HepG2 (cell line): ENCODE results near the gene ACTN4. TPM values are rescaled to one million over a fixed set of nuclear protein-coding genes. Genes with fewer than 3 reads are reported as not detected.
A peak's percentile ranks its signal among the peaks of the same experiment; 100 is the strongest.

ENCODE experiments used
- ATAC-seq: fragments of 200-7000 bp; cut with Tn5 transposase; 3 replicates; pipeline ENCODE4 v1.9.1; 2020; ENCODE audit warnings: mild to moderate bottlenecking, moderate library complexity
- BruUV-seq: library from RNA; stranded (reverse); fragments of 400-500 nt; replicated peaks from 2 replicates; lab custom pipeline; 2021; lab: Mats Ljungman, UMichigan
- CTCF ChIA-PET: fragments of 300-600 bp; formaldehyde crosslinking; extraction: SDS; loops from one replicate; lab custom pipeline; 2021; ENCODE audit warnings: low total read pairs, inconsistent platforms, low intra/inter-chr PET ratio; lab: Yijun Ruan, JAX
- POLR2A ChIA-PET: fragments of 350-600 bp; sonication (Branson Sonifier 250); formaldehyde crosslinking; loops from one replicate; lab custom pipeline; 2020; ENCODE audit warnings: antibody characterized with exemption, inconsistent platforms; lab: Yijun Ruan, JAX
- DNase-seq: peaks from one replicate; pipeline ENCODE4 v3.0.0-alpha.2; 2015; ENCODE audit warnings: low spot score
- FAIRE-seq: peaks from 3 replicates; lab custom pipeline; 2011; peaks lifted over from hg19 to GRCh38; lab: Jason Lieb, UNC
- H2AFZ ChIP-seq: one replicate; pipeline ENCODE4 v1.6.1; 2011; ENCODE audit warnings: low read length, inconsistent platforms
- H3K27ac ChIP-seq: fragments of 300-600 bp; 3 replicates; pipeline ENCODE4 v1.8.0; 2011; ENCODE audit warnings: mixed run types, mild to moderate bottlenecking, mixed read lengths, low read length, inconsistent platforms; ENCODE audit not compliant: insufficient read depth; ENCODE audit errors: extremely low read length
- H3K27me3 ChIP-seq, 2 experiments: fragments of 200-600 bp in 1 of 2; 2 replicates in 1 of 2; 3 replicates in 1 of 2; pipeline versions ENCODE4 v1.6.0 to v1.8.0; 2011; ENCODE audit warnings: low read length in 2 of 2, mild to moderate bottlenecking in 2 of 2, moderate library complexity in 2 of 2, inconsistent platforms in 1 of 2; ENCODE audit not compliant: insufficient read depth in 2 of 2, control insufficient read depth in 1 of 2
- H3K36me3 ChIP-seq, 2 experiments: fragments of 200-600 bp in 1 of 2; replicated peaks in 1 of 2; 2 replicates in 1 of 2; 3 replicates in 1 of 2; pipeline versions ENCODE4 v1.5.1 to v1.8.0; 2011; ENCODE audit warnings: low read length in 2 of 2, inconsistent platforms in 1 of 2; ENCODE audit not compliant: insufficient read depth in 2 of 2, control insufficient read depth in 1 of 2
- H3K4me1 ChIP-seq: 2 replicates; pipeline ENCODE4 v1.5.1; 2012; ENCODE audit warnings: low read length, inconsistent platforms; ENCODE audit not compliant: insufficient read depth
- H3K4me2 ChIP-seq: 2 replicates; pipeline ENCODE4 v1.6.0; 2011; ENCODE audit warnings: low read depth, low read length, inconsistent platforms
- H3K4me3 ChIP-seq, 3 experiments: fragments of 200-600 bp in 1 of 3; sonication (generic), shearing (Covaris generic) in 1 of 3; replicated peaks in 1 of 3; 2 replicates each; pipeline ENCODE4 v1.5.1; 2011 to 2016; ENCODE audit warnings: low read length in 3 of 3, inconsistent platforms in 2 of 3, low read depth in 2 of 3, mild to moderate bottlenecking in 2 of 3, control low read depth in 1 of 3, mixed read lengths in 1 of 3; ENCODE audit not compliant: insufficient read depth in 1 of 3
- H3K79me2 ChIP-seq: one replicate; pipeline ENCODE4 v1.6.1; 2011; ENCODE audit warnings: low read length, inconsistent platforms; ENCODE audit not compliant: insufficient read depth
- H3K9ac ChIP-seq: 2 replicates; pipeline ENCODE4 v1.6.0; 2011; ENCODE audit warnings: mild to moderate bottlenecking, low read depth, low read length, inconsistent platforms; ENCODE audit not compliant: insufficient read depth
- H3K9me3 ChIP-seq: 2 replicates; pipeline ENCODE4 v1.5.1; 2012; ENCODE audit warnings: mild to moderate bottlenecking, low read length
- H4K20me1 ChIP-seq: 2 replicates; pipeline ENCODE4 v1.6.0; 2011; ENCODE audit warnings: inconsistent platforms, mild to moderate bottlenecking, low read length, moderate library complexity; ENCODE audit not compliant: insufficient read depth
- BHLHE40 ChIP-seq: IDR thresholded peaks from 2 replicates; pipeline ENCODE4 v1.6.1; 2011; ENCODE audit warnings: low read length, improper control_type of control experiment
- CEBPB ChIP-seq: IDR thresholded peaks from 2 replicates; pipeline ENCODE4 v1.6.1; 2011; ENCODE audit warnings: low read depth, low read length, improper control_type of control experiment, borderline replicate concordance
- CREM ChIP-seq, 2 experiments: sonication (generic) in 1 of 2; formaldehyde crosslinking in 1 of 2; IDR thresholded peaks; 2 replicates each; pipeline versions ENCODE4 v1.4.0 to v1.6.1; 2016 to 2020; ENCODE audit warnings: antibody characterized with exemption in 1 of 2, mild to moderate bottlenecking in 1 of 2, missing genetic modification reagents in 1 of 2
- FOSL2 ChIP-seq: sonication (generic); formaldehyde crosslinking; IDR thresholded peaks from 2 replicates; pipeline ENCODE4 v1.4.0; 2020; ENCODE audit warnings: missing genetic modification reagents
- FOXA3 ChIP-seq: IDR thresholded peaks from 2 replicates; pipeline ENCODE4 v1.6.1; 2016; ENCODE audit warnings: missing genetic modification reagents, missing compliant biosample characterization
- FOXP4 ChIP-seq: sonication (generic); formaldehyde crosslinking; IDR thresholded peaks from 2 replicates; pipeline ENCODE4 v1.4.0; 2020; ENCODE audit warnings: missing genetic modification reagents
- HDAC2 ChIP-seq: sonication (generic); formaldehyde crosslinking; IDR thresholded peaks from 2 replicates; pipeline ENCODE4 v1.4.0; 2020; ENCODE audit warnings: missing genetic modification reagents
- NCOA2 ChIP-seq: sonication (generic); formaldehyde crosslinking; IDR thresholded peaks from 2 replicates; pipeline ENCODE4 v1.8.0; 2022; ENCODE audit warnings: inconsistent platforms
- PITX1 ChIP-seq: sonication (generic); formaldehyde crosslinking; IDR thresholded peaks from 2 replicates; pipeline ENCODE4 v1.5.1; 2020; ENCODE audit warnings: mild to moderate bottlenecking, missing genetic modification reagents
- SIX1 ChIP-seq: sonication (generic); formaldehyde crosslinking; IDR thresholded peaks from 2 replicates; pipeline ENCODE4 v1.4.0; 2020; ENCODE audit warnings: missing genetic modification reagents, borderline replicate concordance
- SKI ChIP-seq: fragments of 450-650 bp; IDR thresholded peaks from one replicate; pipeline ENCODE4 v1.6.1; 2018; ENCODE audit warnings: mild to moderate bottlenecking; ENCODE audit not compliant: partially characterized antibody
- SOX6 ChIP-seq, 2 experiments: fragments of 450-650 bp in 1 of 2; sonication (generic) in 1 of 2; formaldehyde crosslinking in 1 of 2; IDR thresholded peaks; 2 replicates each; pipeline versions ENCODE4 v1.4.0 to v1.6.1; 2017 to 2020; ENCODE audit warnings: antibody characterized with exemption in 1 of 2, mild to moderate bottlenecking in 1 of 2, missing genetic modification reagents in 1 of 2
- TEAD3 ChIP-seq: optimal IDR thresholded peaks from 2 replicates; pipeline ENCODE3; 2016; ENCODE audit warnings: borderline replicate concordance
- ZBTB38 ChIP-seq: sonication (generic); formaldehyde crosslinking; IDR thresholded peaks from 2 replicates; pipeline ENCODE4 v1.5.1; 2020; ENCODE audit warnings: mild to moderate bottlenecking, missing genetic modification reagents
- ZBTB43 ChIP-seq: sonication (generic); formaldehyde crosslinking; conservative IDR thresholded peaks from 2 replicates; pipeline ENCODE4 v1.4.0; 2020; ENCODE audit warnings: missing genetic modification reagents
- ZBTB7B ChIP-seq: sonication (generic); formaldehyde crosslinking; IDR thresholded peaks from 2 replicates; pipeline ENCODE4 v1.4.0; 2020; ENCODE audit warnings: missing genetic modification reagents
- ZGPAT ChIP-seq: IDR thresholded peaks from 2 replicates; pipeline ENCODE4 v1.6.1; 2016; ENCODE audit warnings: mild to moderate bottlenecking
- ZNF746 ChIP-seq: sonication (generic); formaldehyde crosslinking; IDR thresholded peaks from 2 replicates; pipeline ENCODE4 v1.8.0; 2022; ENCODE audit warnings: mild to moderate bottlenecking, missing genetic modification reagents
- ZNF75D ChIP-seq: sonication (generic); formaldehyde crosslinking; IDR thresholded peaks from 2 replicates; pipeline ENCODE4 v1.8.1; 2023; ENCODE audit warnings: missing genetic modification reagents, mild to moderate bottlenecking, borderline replicate concordance
- ZNF782 ChIP-seq: sonication (generic); formaldehyde crosslinking; IDR thresholded peaks from 2 replicates; pipeline ENCODE4 v1.4.0; 2020; ENCODE audit warnings: missing genetic modification reagents, mild to moderate bottlenecking, borderline replicate concordance
- WGBS: methylation state at CpG from one replicate; pipeline ENCODE4 v1.1.6; 2017; ENCODE audit warnings: low lambda C conversion rate; 5-methylcytosine and 5-hydroxymethylcytosine counted together
- in situ Hi-C: cut with HindIII; loops from 2 replicates; pipeline ENCODE4 v1.10.0; 2017; ENCODE audit warnings: low pct_unique_long_range_greater_than_20kb; ENCODE audit not compliant: extremely low pct_ligation_motif_present
- intact Hi-C: fragments of 100-400 bp; cut with micrococcal nuclease; formaldehyde crosslinking; loops from one replicate; pipeline ENCODE4 v1.10.0; 2022; ENCODE audit not compliant: unreplicated experiment
- polyA plus RNA-seq, 8 experiments: library from polyadenylated mRNA; depleted of rRNA in 3 of 8; stranded (reverse) in 7 of 8; unstranded in 1 of 8; fragments of >200 nt; fragmentation: Illumina TruSeq in 4 of 8; extraction: Trizol in 4 of 8; gene quantifications; 2 replicates each; pipeline versions ENCODE4 v1.2.1 to v1.2.3, GENCODE V29; 2011 to 2016; ENCODE audit warnings: low read depth in 4 of 8, missing spikeins in 1 of 8, mixed read lengths in 1 of 8; ENCODE audit not compliant: insufficient read depth in 1 of 8
- total RNA-seq, 5 experiments: library from RNA; depleted of rRNA; stranded (reverse); fragments of >200 nt; fragmentation: Illumina TruSeq; extraction: Trizol; gene quantifications; 2 replicates each; pipeline ENCODE4 v1.2.3, GENCODE V29; 2016; ENCODE audit warnings: low read depth in 1 of 5

ACTN4 gene
- total and polyA plus RNA-seq, 2 of the 13 experiments (the other 11 are each of a cell fraction or from before 2014, with no cell fraction given): 171 to 192 TPM

- peaks cover 96% of the 10 kb centered on the region for H3K79me2 ChIP-seq
- H3K4me2 ChIP-seq: peak overlapping the region; percentile 94
- in situ Hi-C loops: no loop called here
- ChIA-PET CTCF (no interaction called here), POLR2A (interaction anchor here (0.9 to 3.8 kb wide), 8 partner anchors 9 to 277 kb away, joined by 3 to 28 read pairs (median 4); partner anchors contain the start of genes ECH1, MRPS12 and SARS2)
- FAIRE-seq: peak; percentile 88
- peaks cover 5 to 26% of the 10 kb centered on the region in 2 experiments; a peak in 4 of 5 replicates for H3K36me3 ChIP-seq
- peaks cover 0 to 4% of the 10 kb centered on the region in 2 experiments; a peak in 1 of 5 replicates for H3K27me3 ChIP-seq
- intact Hi-C loops: loop anchor here (5.0 to 10.0 kb wide), 4 partner anchors 34 to 182 kb away; partner anchors contain the start of gene ECH1
- peak; percentile 64 for ATAC-seq
- no peaks in the 10 kb centered on the region for H3K9me3 ChIP-seq
- H3K27ac ChIP-seq: peak overlapping the region; percentile 92
- WGBS: 1% methylated on average over 7 of the region's 7 CpGs
- H3K4me3 ChIP-seq: peak overlapping the region; percentile 12 to 49 (median 17); a peak in 4 of 6 replicates
- peak overlapping the region; percentile 99 for H3K9ac ChIP-seq
- peak; percentile 85 for DNase-seq
- peaks cover 77% of the 10 kb centered on the region for H3K4me1 ChIP-seq
- TSS peak; percentile 13 for BruUV-seq
- peaks cover 53% of the 10 kb centered on the region for H4K20me1 ChIP-seq
- H2AFZ ChIP-seq: no peak overlapping the region
- peak; percentile 51; the same call in 1 of the 2 replicates for TF ChIP-seq ZBTB7B (CRISPR knock-in tag)
- TF ChIP-seq ZBTB38 (CRISPR knock-in tag): no peak
- peak; percentile 55 for TF ChIP-seq TEAD3 (CRISPR knock-in tag)
- TF ChIP-seq SKI: peak; percentile 46
- TF ChIP-seq CREM (IDR thresholded peaks at IDR 0.05): peak; percentile 31; the same call in 1 of the 2 replicates
- no peak for TF ChIP-seq CREM (CRISPR knock-in tag; IDR thresholded peaks at IDR 0.05)
- peak; percentile 57 for TF ChIP-seq FOSL2
- no peak for TF ChIP-seq ZNF75D (CRISPR knock-in tag)
- peak; percentile 65 for TF ChIP-seq ZGPAT (CRISPR knock-in tag)
- peak; percentile 23; the same call in 1 of the 2 replicates for TF ChIP-seq FOXA3
- no peak for TF ChIP-seq ZNF782
- no peak for TF ChIP-seq BHLHE40
- 0 out of 2 replicates have a peak, but pooled peaks have one; percentile 20 for TF ChIP-seq ZBTB43 (CRISPR knock-in tag)
- peak; percentile 54; the same call in 1 of the 2 replicates for TF ChIP-seq HDAC2 (CRISPR knock-in tag)
- 0 out of 2 replicates have a peak, but pooled peaks have one; percentile 19 for TF ChIP-seq PITX1 (CRISPR knock-in tag)
- no peak for TF ChIP-seq SOX6 (IDR thresholded peaks at IDR 0.05)
- peak; percentile 58 for TF ChIP-seq SOX6 (CRISPR knock-in tag; IDR thresholded peaks at IDR 0.05)
- TF ChIP-seq FOXP4: 0 out of 2 replicates have a peak, but pooled peaks have one; percentile 50
- TF ChIP-seq CEBPB: peak; percentile 46; the same call in 1 of the 2 replicates
- peak; percentile 37; the same call in 1 of the 2 replicates for TF ChIP-seq ZNF746 (CRISPR knock-in tag)
- peak; percentile 47; the same call in 1 of the 2 replicates for TF ChIP-seq NCOA2 (CRISPR knock-in tag)
- TF ChIP-seq SIX1: peak; percentile 77; the same call in 1 of the 2 replicates
These were observed 5.7 kb downstream of the ACTN4 start for GRCh38 chr19:38653028-38653571.
